Measurements from ENCODE around the gene CMSS1.
"Not testable (repeated sequence)": the region's sequence is repeated elsewhere in the genome, so short reads cannot be mapped to it uniquely, and the experiment has no call there.

The CMSS1 gene

GRCh38 chr3:99838755-99839154 is 21.1 kb downstream of the CMSS1 start:
- POLR2A ChIA-PET, result no interaction called here
- no peak for DNase-seq (ENCODE audit: extremely low spot score)
- TF ChIP-seq CTCF (IDR thresholded peaks at IDR 0.05; ENCODE audit: control extremely low read depth, extremely low read depth, low read depth, missing control alignments), result no peak
- CTCF ChIA-PET, result interaction anchor here (1.5 to 3.6 kb wide), 3 partner anchors 11 to 415 kb away, joined by 3 to 15 read pairs (median 5); no protein-coding TSS in a partner anchor

GRCh38 chr3:99839613-99840012 is 22.0 kb downstream of the CMSS1 start:
- DNase-seq (ENCODE audit: extremely low spot score), result no peak
- ChIA-PET POLR2A (no interaction called here), CTCF (interaction anchor here (1.1 to 3.6 kb wide), 6 partner anchors 8 to 415 kb away, joined by 3 to 15 read pairs (median 5); no protein-coding TSS in a partner anchor)
- no peak for TF ChIP-seq CTCF (IDR thresholded peaks at IDR 0.05; ENCODE audit: control extremely low read depth, extremely low read depth, low read depth, missing control alignments)

GRCh38 chr3:99841949-99842348 is 24.3 kb downstream of the CMSS1 start:
- DNase-seq (ENCODE audit: extremely low spot score); POLR2A ChIA-PET: not testable (repeated sequence)
- CTCF ChIA-PET, result interaction anchor here (0.6 to 3.6 kb wide), 5 partner anchors 8 to 728 kb away, joined by 3 to 15 read pairs (median 4); no protein-coding TSS in a partner anchor

- peak; percentile 60 for TF ChIP-seq CTCF (IDR thresholded peaks at IDR 0.05; ENCODE audit: control extremely low read depth, extremely low read depth, low read depth, missing control alignments)
- DNase-seq (ENCODE audit: extremely low spot score), result peak; percentile 23
- CTCF ChIA-PET, result interaction anchor here (0.6 to 2.6 kb wide), 26 partner anchors 11 to 500 kb away, joined by 3 to 39 read pairs (median 5); partner anchors contain the start of genes CMSS1 and TBC1D23
- POLR2A ChIA-PET, result no interaction called here
These were observed 25.3 kb downstream of the CMSS1 start for GRCh38 chr3:99842826-99843589.

- ChIA-PET POLR2A (no interaction called here), CTCF (interaction anchor here (0.6 to 2.6 kb wide), 34 partner anchors 8 to 505 kb away, joined by 3 to 39 read pairs (median 4); partner anchors contain the start of genes CMSS1 and TBC1D23)
- TF ChIP-seq CTCF (IDR thresholded peaks at IDR 0.05; ENCODE audit: control extremely low read depth, extremely low read depth, low read depth, missing control alignments), result no peak
- DNase-seq (ENCODE audit: extremely low spot score), result no peak
These were observed 26.1 kb downstream of the CMSS1 start for GRCh38 chr3:99843590-99844258.

GRCh38 chr3:99845331-99845730 is 27.7 kb downstream of the CMSS1 start:
- no peak for DNase-seq (ENCODE audit: extremely low spot score)
- CTCF ChIA-PET, result interaction anchor here (1.0 to 4.2 kb wide), 5 partner anchors 13 to 471 kb away, joined by 4 to 39 read pairs (median 18); no protein-coding TSS in a partner anchor
- POLR2A ChIA-PET, result no interaction called here
- no peak for TF ChIP-seq CTCF (IDR thresholded peaks at IDR 0.05; ENCODE audit: control extremely low read depth, extremely low read depth, low read depth, missing control alignments)
